ENCODE results near the gene FURIN. TPM values are rescaled to one million over a fixed set of nuclear protein-coding genes. Genes with fewer than 3 reads are reported as not detected.

FURIN gene
- polyA plus RNA-seq, 1 of the 3 experiments (the other 2 are of a cell fraction), result 40.8 TPM

- Histone ChIP-seq H4K20me1 (ENCODE audit: insufficient read depth) (no peaks in the 10 kb centered on the region), H3K9me3 (no peaks in the 10 kb centered on the region), H3K9me2 (no peaks in the 10 kb centered on the region), H3K4me2 (no peak overlapping the region), H3K4me1 (ENCODE audit: control insufficient read depth in 1 of 2, insufficient read depth in 2 of 2, low read depth in 1 of 2, low read length in 1 of 2) (peaks cover 0 to 14% of the 10 kb centered on the region in 2 experiments; a peak in 1 of 4 replicates), H3K27ac (ENCODE audit: low read depth in 2 of 2, low read length in 1 of 2) (no peak overlapping the region; a peak in 1 of 4 replicates), H3K9ac (no peak overlapping the region), H3K36me3 (replicated peaks in 1 of 2; ENCODE audit: control insufficient read depth in 1 of 2, insufficient read depth in 2 of 2, low read length in 1 of 2) (peaks cover 11 to 49% of the 10 kb centered on the region in 2 experiments), H3K79me2 (ENCODE audit: insufficient read depth) (no peaks in the 10 kb centered on the region), H3K27me3 (ENCODE audit: insufficient read depth) (no peaks in the 10 kb centered on the region), H3F3A (replicated peaks; ENCODE audit: insufficient read depth) (peaks cover 9% of the 10 kb centered on the region), H3K4me3 (ENCODE audit: low read depth in 2 of 2, low read length in 1 of 2) (no peak overlapping the region), H2AFZ (ENCODE audit: low read depth) (no peak overlapping the region)
- POLR2A ChIA-PET, result no interaction called here
- CTCF ChIA-PET, result interaction anchor here (0.8 to 5.6 kb wide), 5 partner anchors 33 to 563 kb away, joined by 3 to 55 read pairs (median 4); no protein-coding TSS in a partner anchor
- DNase-seq, result no peak
- 91% methylated on average over 16 of the region's 19 CpGs for WGBS (ENCODE audit: low lambda C conversion rate)
- no peak for TF ChIP-seq TEAD4 (IDR thresholded peaks at IDR 0.05; ENCODE audit: borderline replicate concordance, insufficient read depth)
- no peak for TF ChIP-seq MXI1 (IDR thresholded peaks at IDR 0.05; ENCODE audit: low read depth, low read length)
- TF ChIP-seq GATA2 (CRISPR knock-in tag; IDR thresholded peaks at IDR 0.05), result no peak
- no peak for TF ChIP-seq CHD2 (IDR thresholded peaks at IDR 0.05; ENCODE audit: low read length, partially characterized antibody)
- no peak for TF ChIP-seq USF2 (IDR thresholded peaks at IDR 0.05; ENCODE audit: borderline replicate concordance, low read depth, low read length)
- no peak for TF ChIP-seq RXRA (IDR thresholded peaks at IDR 0.05; ENCODE audit: borderline replicate concordance, low read depth)
- no peak for TF ChIP-seq JUND (IDR thresholded peaks at IDR 0.05)
- no peak for TF ChIP-seq RAD21 (IDR thresholded peaks at IDR 0.05; ENCODE audit: low read length)
- TF ChIP-seq EP300 (IDR thresholded peaks at IDR 0.05; ENCODE audit: borderline replicate concordance in 1 of 2, low read depth in 1 of 2, low read length in 1 of 2), result no peak
- TF ChIP-seq CTCF (IDR thresholded peaks at IDR 0.05), result no peak
These were observed 13.8 kb downstream of the FURIN start for GRCh38 chr15:90881978-90882721.

GRCh38 chr15:90882781-90883525 lies 14.6 kb downstream of the FURIN start:
- Histone ChIP-seq H3K4me3 (ENCODE audit: low read depth in 2 of 2, low read length in 1 of 2) (no peak overlapping the region), H3K79me2 (ENCODE audit: insufficient read depth) (no peaks in the 10 kb centered on the region), H3K36me3 (replicated peaks in 1 of 2; ENCODE audit: control insufficient read depth in 1 of 2, insufficient read depth in 2 of 2, low read length in 1 of 2) (peaks cover 5 to 41% of the 10 kb centered on the region in 2 experiments), H2AFZ (ENCODE audit: low read depth) (no peak overlapping the region), H3K27ac (ENCODE audit: low read depth in 2 of 2, low read length in 1 of 2) (peak overlapping the region in 1 of 2 experiments; percentile 62; a peak in 1 of 4 replicates), H3K9me2 (no peaks in the 10 kb centered on the region), H3K27me3 (ENCODE audit: insufficient read depth) (no peaks in the 10 kb centered on the region), H3K9ac (no peak overlapping the region), H4K20me1 (ENCODE audit: insufficient read depth) (no peaks in the 10 kb centered on the region), H3F3A (replicated peaks; ENCODE audit: insufficient read depth) (peaks cover 9% of the 10 kb centered on the region), H3K4me2 (no peak overlapping the region), H3K9me3 (no peaks in the 10 kb centered on the region), H3K4me1 (ENCODE audit: control insufficient read depth in 1 of 2, insufficient read depth in 2 of 2, low read depth in 1 of 2, low read length in 1 of 2) (peaks cover 0 to 14% of the 10 kb centered on the region in 2 experiments; a peak in 1 of 4 replicates)
- no peak for DNase-seq
- ChIA-PET POLR2A (interaction anchor here (1.3 kb wide), 1 partner anchor 20 kb away, joined by 3 read pairs; the partner anchor contains the start of gene MAN2A2), CTCF (interaction anchor here (1.2 to 5.6 kb wide), 5 partner anchors 13 to 563 kb away, joined by 3 to 55 read pairs (median 6); no protein-coding TSS in a partner anchor)
- TF ChIP-seq ZBTB33 (IDR thresholded peaks at IDR 0.05; ENCODE audit: borderline replicate concordance, low read depth) (no peak), GATA2 (CRISPR knock-in tag; IDR thresholded peaks at IDR 0.05) (no peak), IRF3 (IDR thresholded peaks at IDR 0.05; ENCODE audit: low read depth, low read length) (no peak), RCOR1 (IDR thresholded peaks at IDR 0.05; ENCODE audit: low read length) (no peak), RXRA (IDR thresholded peaks at IDR 0.05; ENCODE audit: borderline replicate concordance, low read depth) (no peak), POLR2AphosphoS5 (IDR thresholded peaks at IDR 0.05; ENCODE audit: low read depth, low read length) (no peak), CTCF (IDR thresholded peaks at IDR 0.05) (no peak)
- 92% methylated on average over 13 of the region's 13 CpGs for WGBS (ENCODE audit: low lambda C conversion rate)
